DMS 273 (cell line): Measurements from ENCODE around the gene TMPRSS13.
A peak's percentile ranks its signal among the peaks of the same experiment; 100 is the strongest.
"Not testable (repeated sequence)": the region's sequence is repeated elsewhere in the genome, so short reads cannot be mapped to it uniquely, and the experiment has no call there.

Experiments used
- DNase-seq: peaks from one replicate; lab custom pipeline; 2025; ENCODE audit not compliant: unreplicated experiment; lab: John Stamatoyannopoulos, UW

The TMPRSS13 gene

GRCh38 chr11:117950993-117951961 is 22.1 kb upstream of the TMPRSS13 start:
- DNase-seq = no peak

GRCh38 chr11:117950301-117950700 is 21.1 kb upstream of the TMPRSS13 start:
- DNase-seq = peak; percentile 39

GRCh38 chr11:117949062-117949461 is 19.9 kb upstream of the TMPRSS13 start:
- DNase-seq = no peak

- DNase-seq = not testable (repeated sequence)
These were observed 19.3 kb upstream of the TMPRSS13 start for GRCh38 chr11:117948466-117948865.

- DNase-seq = not testable (repeated sequence)
These were observed 18.5 kb upstream of the TMPRSS13 start for GRCh38 chr11:117947751-117948150.

GRCh38 chr11:117946842-117947526 is 17.8 kb upstream of the TMPRSS13 start:
- DNase-seq = peak; percentile 89

DNA sequence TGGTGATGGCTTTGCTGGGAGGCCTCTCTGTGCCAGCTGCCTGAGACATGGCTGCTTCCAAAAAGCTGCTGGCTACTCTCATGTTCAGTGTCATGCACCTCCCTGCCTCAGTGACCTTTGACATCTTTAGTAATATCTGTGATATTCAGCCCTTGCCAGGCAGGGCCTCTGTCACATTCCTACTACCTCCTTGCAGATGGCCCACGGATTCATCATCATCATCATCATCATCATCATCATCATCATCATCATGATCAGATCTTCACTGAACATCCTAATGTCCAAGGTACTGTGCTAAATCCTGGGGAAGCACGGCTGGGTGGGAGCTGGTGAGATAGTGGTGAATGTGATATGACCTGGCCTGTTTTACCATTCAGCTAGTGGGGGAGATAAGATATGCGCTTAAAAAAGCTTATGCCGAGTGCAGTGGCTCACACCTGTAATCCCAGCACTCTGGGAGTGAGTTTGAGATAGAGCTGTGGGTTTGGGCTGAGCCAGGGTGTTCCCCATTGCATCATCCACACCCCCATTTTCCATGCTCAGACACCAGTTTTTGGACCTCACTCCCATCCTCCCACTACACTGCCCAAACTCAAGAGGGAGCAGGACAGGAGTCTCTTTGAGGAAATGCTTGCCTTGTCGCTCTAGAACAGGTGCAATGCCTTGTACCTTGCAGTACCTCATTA is 17.1 kb upstream of the TMPRSS13 start:
- DNase-seq = no peak

- DNase-seq = peak; percentile 8
These were observed 16.0 kb upstream of the TMPRSS13 start for GRCh38 chr11:117945047-117945810.

- DNase-seq = no peak
These were observed 15.4 kb upstream of the TMPRSS13 start for GRCh38 chr11:117944554-117944953.

DNA sequence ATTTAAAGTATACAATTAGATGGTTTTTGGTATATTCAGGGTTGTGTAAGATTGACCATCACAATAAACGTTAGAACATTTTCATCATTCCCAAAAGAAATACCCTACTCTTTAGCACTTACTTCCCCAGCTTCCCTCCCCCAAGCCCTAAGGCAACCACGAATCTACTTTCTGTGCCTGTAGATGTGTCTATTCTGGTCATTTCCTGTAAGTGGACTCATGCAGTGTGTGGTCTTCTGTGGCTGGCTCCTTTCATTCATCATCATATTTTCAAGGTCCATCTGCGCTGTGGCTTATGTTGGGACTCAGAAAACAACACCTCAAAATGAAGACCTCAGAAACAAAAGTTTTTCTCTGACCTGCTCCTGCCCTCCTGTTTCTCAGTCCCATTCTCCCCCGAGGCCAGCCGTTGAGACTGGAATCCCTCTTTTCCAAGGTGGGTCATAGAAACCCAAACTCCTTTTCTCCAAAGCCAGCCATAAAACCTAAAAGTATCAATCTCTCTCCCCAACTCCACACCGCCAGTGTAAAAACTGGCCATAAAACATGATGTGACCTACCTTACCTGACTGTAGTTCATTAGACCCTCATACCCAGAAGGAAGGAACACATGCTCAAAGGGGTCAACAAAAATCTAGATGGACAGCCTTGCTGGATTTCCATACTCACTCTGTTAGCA is 12.9 kb upstream of the TMPRSS13 start:
- no peak for DNase-seq

GRCh38 chr11:117941163-117941707 is 12.0 kb upstream of the TMPRSS13 start:
- DNase-seq = no peak

DNA sequence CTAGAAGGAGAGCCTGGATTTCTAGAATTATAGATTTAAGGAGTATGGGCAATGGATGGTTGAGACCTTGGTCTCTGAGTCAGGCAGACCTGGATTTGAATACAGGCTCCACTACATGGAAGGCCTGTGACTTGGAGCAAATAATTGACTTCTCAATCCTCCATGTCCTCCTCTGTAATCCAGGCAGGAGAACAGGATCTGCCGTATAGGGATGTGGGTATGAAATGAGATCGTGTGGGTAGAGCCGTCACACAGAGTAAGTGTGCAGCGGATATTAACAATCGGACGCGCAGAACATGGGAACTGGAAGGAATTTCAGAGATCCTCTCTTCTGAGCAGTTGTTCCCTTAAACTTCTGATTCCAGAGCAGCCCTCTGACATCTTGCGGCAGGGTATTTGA is 11.5 kb upstream of the TMPRSS13 start:
- DNase-seq = no peak

GRCh38 chr11:117936973-117937372 is 7.8 kb upstream of the TMPRSS13 start:
- DNase-seq = no peak

DNA sequence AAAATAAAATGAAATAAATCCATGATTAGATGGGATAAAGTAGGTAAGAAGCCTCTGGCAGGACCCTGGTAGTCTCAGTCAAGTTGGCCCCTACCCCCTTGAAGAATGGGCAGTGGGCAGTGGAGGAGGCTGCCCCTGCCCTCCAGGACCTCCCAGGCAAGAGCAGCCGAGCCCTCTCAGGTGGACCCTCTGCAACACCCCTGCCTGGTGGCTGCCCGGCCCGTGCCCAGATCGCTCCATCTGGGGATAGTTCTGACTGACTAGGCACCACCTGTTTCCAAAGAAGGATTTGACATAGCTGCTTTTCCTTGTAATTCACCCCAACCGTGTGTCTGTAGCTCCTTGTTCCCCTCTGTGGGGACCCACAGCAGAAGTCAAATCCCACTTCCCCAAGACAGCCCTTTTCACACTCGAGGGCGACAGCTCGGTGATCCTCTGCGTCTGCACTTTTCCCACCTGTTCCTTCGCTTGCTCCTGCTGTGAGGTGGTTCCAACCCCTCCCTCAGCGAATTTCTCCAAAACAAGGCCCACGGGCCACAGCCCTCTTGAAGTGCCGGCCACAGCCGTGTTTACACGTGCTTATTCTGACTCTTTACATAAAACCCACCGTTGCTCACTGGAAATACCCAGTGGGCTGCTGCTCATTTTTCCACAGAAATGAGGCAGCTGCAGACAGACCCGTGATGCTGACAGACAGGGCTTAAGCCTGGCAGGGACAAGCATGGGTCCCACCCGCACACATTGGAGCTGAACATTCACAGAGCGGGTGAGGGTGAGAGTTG is 5.5 kb upstream of the TMPRSS13 start:
- no peak for DNase-seq

GRCh38 chr11:117933930-117934329 is 4.7 kb upstream of the TMPRSS13 start:
- DNase-seq = no peak

DNA sequence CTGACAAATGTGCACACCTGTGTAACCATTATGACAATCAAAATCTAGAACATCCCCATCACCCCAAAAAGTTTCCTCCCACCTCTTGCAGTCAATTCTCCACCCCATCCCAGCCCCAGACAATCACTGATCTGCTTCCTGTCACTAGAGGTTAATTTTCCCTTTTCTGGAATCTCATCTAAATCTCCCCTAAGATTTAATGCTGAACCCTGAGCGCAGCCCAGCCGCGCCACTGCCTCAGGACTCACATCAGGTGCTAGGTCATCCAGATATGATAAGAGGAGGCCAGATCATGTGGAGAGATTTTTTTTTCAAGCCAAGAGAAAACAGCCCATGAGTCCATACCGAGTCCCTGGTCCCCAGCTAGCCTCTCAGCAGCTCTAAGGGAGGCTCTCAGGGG is 4.3 kb upstream of the TMPRSS13 start:
- DNase-seq = no peak

DNA sequence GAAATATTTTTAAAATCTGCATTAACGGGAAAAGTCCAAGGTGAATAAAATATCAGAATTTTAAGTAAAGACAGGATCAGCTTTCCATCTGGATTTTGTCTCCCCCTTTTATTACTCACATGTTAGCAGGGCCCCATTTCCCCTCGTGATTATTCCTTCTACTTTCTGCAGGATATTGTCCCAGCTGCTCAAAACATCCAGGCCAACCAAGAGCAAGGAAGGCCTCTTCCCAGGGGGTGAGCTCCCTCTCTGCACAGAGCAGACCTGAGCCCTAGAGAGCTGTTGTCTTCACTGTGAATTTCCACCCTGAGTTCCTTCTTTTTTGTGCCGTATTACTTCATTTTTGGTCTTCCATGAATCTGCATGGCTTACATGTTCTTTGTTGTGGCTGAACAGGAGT is 3.7 kb upstream of the TMPRSS13 start:
- no peak for DNase-seq

DNA sequence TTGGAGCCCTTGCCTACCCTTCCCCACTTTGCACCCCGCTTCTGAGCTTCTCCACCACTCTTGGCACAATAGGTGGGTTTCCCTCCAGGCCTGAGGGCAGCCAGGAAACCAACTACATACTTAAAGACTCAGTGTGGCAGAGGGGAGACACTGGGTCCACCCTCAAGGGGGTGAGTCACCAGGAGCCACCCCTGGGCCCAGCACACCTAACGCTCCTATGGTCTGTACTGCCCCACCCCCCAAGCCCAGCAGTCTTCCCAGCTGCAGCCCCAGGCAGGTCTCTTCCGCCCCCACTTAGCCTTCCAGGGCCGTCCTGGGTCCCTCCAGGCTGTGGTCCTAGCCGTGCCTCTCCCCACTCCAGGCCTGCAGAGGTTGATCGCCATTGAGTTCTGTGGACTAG is 3.2 kb upstream of the TMPRSS13 start:
- no peak for DNase-seq

DNA sequence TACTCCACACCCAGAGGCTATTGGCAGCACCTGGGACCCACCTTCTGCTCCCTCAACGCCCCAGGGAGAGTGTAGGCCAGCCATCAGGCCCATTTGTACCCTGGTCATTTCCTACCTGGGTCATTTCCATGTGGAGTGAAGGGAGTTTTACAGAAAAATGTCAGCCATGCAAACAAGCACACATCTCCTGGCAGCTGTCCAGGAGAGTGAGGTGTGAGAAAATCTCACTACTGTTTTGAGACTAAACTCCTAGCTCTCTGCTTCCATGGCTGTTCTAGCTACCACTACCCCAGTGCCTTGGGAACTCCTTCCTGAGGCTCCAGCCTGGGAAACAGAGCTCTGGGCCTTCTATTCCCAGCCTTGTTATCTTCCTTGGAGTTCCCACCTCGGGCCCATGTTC is 2.8 kb upstream of the TMPRSS13 start:
- peak; percentile 13 for DNase-seq
